ENCODE measurements around the gene CPED1.
A peak's percentile ranks its signal among the peaks of the same experiment; 100 is the strongest.

DNA sequence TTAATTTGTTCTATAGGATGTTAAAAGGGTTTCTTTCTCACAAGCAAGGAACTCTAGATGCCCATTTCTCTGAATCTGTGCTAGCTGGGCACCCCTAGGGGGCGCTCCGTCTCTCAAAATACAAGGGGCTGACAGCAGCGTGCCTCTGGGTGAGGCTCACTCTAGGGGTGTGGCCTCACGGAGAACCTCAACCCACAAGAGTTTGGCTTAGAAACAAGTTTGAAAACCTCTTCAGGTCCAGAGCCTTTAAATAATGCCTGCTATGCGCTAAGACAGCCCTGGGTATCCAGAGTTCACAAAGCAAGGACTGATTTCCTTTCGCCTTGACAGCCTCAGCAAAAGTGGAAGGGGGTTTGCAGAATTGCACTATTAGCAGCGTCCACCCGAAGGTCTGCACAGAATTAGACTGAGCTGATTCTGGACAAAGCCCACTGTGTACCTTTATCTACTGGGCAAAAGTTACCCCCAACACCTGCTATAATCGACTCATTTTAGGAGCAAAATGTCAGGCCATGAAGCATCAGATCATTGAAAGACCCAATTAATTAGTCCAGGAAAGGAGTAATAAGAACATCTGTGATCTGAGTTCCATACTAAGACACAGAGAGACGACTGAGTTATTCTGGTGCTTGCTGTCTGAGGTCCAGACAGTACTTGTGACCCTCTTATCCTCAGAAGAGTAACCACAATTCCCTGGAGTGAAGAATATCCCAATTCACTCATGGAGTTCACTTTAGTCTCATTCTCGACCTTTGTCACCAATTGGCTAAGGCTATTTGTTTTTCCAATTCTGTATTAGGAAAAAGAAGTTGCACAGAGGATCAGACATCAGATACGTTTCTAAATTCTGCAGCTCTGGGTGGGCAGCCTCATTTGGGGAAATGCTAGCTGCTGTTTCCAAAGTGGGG, 574 bp upstream of the CPED1 start:
- no peak for TF ChIP-seq POLR2A (IDR thresholded peaks at IDR 0.05)
- TF ChIP-seq, protein P1, sequence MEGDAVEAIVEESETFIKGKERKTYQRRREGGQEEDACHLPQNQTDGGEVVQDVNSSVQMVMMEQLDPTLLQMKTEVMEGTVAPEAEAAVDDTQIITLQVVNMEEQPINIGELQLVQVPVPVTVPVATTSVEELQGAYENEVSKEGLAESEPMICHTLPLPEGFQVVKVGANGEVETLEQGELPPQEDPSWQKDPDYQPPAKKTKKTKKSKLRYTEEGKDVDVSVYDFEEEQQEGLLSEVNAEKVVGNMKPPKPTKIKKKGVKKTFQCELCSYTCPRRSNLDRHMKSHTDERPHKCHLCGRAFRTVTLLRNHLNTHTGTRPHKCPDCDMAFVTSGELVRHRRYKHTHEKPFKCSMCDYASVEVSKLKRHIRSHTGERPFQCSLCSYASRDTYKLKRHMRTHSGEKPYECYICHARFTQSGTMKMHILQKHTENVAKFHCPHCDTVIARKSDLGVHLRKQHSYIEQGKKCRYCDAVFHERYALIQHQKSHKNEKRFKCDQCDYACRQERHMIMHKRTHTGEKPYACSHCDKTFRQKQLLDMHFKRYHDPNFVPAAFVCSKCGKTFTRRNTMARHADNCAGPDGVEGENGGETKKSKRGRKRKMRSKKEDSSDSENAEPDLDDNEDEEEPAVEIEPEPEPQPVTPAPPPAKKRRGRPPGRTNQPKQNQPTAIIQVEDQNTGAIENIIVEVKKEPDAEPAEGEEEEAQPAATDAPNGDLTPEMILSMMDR (IDR thresholded peaks at IDR 0.05): peak; percentile 78 to 92 (median 89)
- peak in 2 of 4 donors; percentile 31 to 53 for TF ChIP-seq POLR2AphosphoS5 (IDR thresholded peaks at IDR 0.05)
